GM23338 (cell line): Measurements from ENCODE around the gene MYBL2. TPM values are rescaled to one million over a fixed set of nuclear protein-coding genes. Genes with fewer than 3 reads are reported as not detected.
A peak's percentile ranks its signal among the peaks of the same experiment; 100 is the strongest.

Experiments used
- ATAC-seq: fragments of 200-7000 bp; cut with Tn5 transposase; 3 replicates; pipeline ENCODE4 v1.9.1; 2020
- DNase-seq: peaks from one replicate; pipeline ENCODE4 v3.0.0-alpha.2; 2015; ENCODE audit warnings: low spot score
- H2AFZ ChIP-seq: fragments of 200-600 bp; sonication (generic); 2 replicates; pipeline ENCODE4 v1.8.0; 2016; ENCODE audit warnings: antibody characterized with exemption, mild to moderate bottlenecking, moderate library complexity
- H3F3A ChIP-seq: fragments of 200-600 bp; sonication (generic); replicated peaks from 2 replicates; pipeline ENCODE4 v1.8.0; 2017; ENCODE audit warnings: antibody characterized with exemption, mixed run types, low read depth
- H3K27ac ChIP-seq: fragments of 200-600 bp; sonication (generic); 2 replicates; pipeline ENCODE4 v1.6.1; 2016; ENCODE audit warnings: low read depth
- H3K27me3 ChIP-seq: fragments of 200-600 bp; sonication (generic); 2 replicates; pipeline ENCODE4 v1.8.0; 2016; ENCODE audit warnings: mild to moderate bottlenecking, mixed run types, moderate library complexity; ENCODE audit not compliant: insufficient read depth
- H3K36me3 ChIP-seq: fragments of 200-600 bp; sonication (generic); 2 replicates; pipeline ENCODE4 v1.8.0; 2016; ENCODE audit warnings: mild to moderate bottlenecking; ENCODE audit not compliant: insufficient read depth
- H3K4me1 ChIP-seq: fragments of 200-600 bp; sonication (generic); 2 replicates; pipeline ENCODE4 v1.8.0; 2016; ENCODE audit warnings: mild to moderate bottlenecking, moderate library complexity; ENCODE audit not compliant: insufficient read depth
- H3K4me2 ChIP-seq: fragments of 200-600 bp; sonication (generic); 2 replicates; pipeline ENCODE4 v1.7.1; 2017; ENCODE audit warnings: mixed run types
- H3K4me3 ChIP-seq: fragments of 200-600 bp; sonication (generic); 2 replicates; pipeline ENCODE4 v1.6.1; 2016; ENCODE audit warnings: mixed run types
- H3K79me2 ChIP-seq: fragments of 200-600 bp; sonication (generic); replicated peaks from 2 replicates; pipeline ENCODE4 v1.8.0; 2017; ENCODE audit warnings: mild to moderate bottlenecking; ENCODE audit not compliant: insufficient read depth
- H3K9me2 ChIP-seq: fragments of 200-600 bp; sonication (generic); 2 replicates; pipeline ENCODE4 v1.8.0; 2017; ENCODE audit not compliant: insufficient read depth
- H4K20me1 ChIP-seq: fragments of 200-600 bp; sonication (generic); replicated peaks from 2 replicates; pipeline ENCODE4 v1.8.0; 2017; ENCODE audit warnings: mild to moderate bottlenecking; ENCODE audit not compliant: insufficient read depth
- H3K27ac Mint-ChIP-seq: 2 replicates; pipeline ENCODE4 v1.8.0; 2020; ENCODE audit warnings: inconsistent platforms, mild to moderate bottlenecking, moderate library complexity, mixed read lengths
- H3K27me3 Mint-ChIP-seq: 3 replicates; pipeline ENCODE4 v1.8.0; 2022; ENCODE audit warnings: low read depth, mild to moderate bottlenecking, moderate library complexity, mixed read lengths, inconsistent platforms; ENCODE audit not compliant: insufficient read depth, poor library complexity
- H3K36me3 Mint-ChIP-seq: 3 replicates; pipeline ENCODE4 v1.8.0; 2021; ENCODE audit warnings: low read depth, mild to moderate bottlenecking, inconsistent platforms, moderate library complexity, mixed read lengths
- H3K4me1 Mint-ChIP-seq: 3 replicates; pipeline ENCODE4 v1.8.0; 2020; ENCODE audit warnings: mild to moderate bottlenecking, inconsistent platforms, mixed read lengths
- H3K4me3 Mint-ChIP-seq: 3 replicates; pipeline ENCODE4 v1.8.0; 2021; ENCODE audit warnings: moderate library complexity, mild to moderate bottlenecking, inconsistent platforms, mixed read lengths
- H3K9me3 Mint-ChIP-seq: 3 replicates; pipeline ENCODE4 v1.8.0; 2020; ENCODE audit warnings: moderate library complexity, mild to moderate bottlenecking, inconsistent platforms, mixed read lengths
- CREB1 ChIP-seq: fragments of 250-450 bp; sonication (Bioruptor Pico); IDR thresholded peaks from 2 replicates; pipeline ENCODE4 v1.5.0; 2020; ENCODE audit warnings: low read depth, mild to moderate bottlenecking, moderate library complexity
- CTCF ChIP-seq, 2 experiments: fragments of 200-600 bp in 1 of 2; sonication (generic) in 1 of 2; conservative IDR thresholded peaks; 2 replicates each; pipeline versions ENCODE4 v1.5.1 to v1.6.1; 2016 to 2017; ENCODE audit warnings: antibody characterized with exemption in 2 of 2, low read depth in 2 of 2, mild to moderate bottlenecking in 2 of 2, moderate library complexity in 1 of 2
- EZH2 ChIP-seq: fragments of 200-600 bp; sonication (generic); IDR thresholded peaks from one replicate; pipeline ENCODE4 v1.8.0; 2017; ENCODE audit warnings: antibody characterized with exemption, mild to moderate bottlenecking, low read depth; ENCODE audit not compliant: unreplicated experiment
- EZH2phosphoT487 ChIP-seq: fragments of 200-600 bp; sonication (generic); IDR thresholded peaks from one replicate; pipeline ENCODE4 v1.8.1; 2018; ENCODE audit warnings: antibody characterized with exemption; ENCODE audit not compliant: unreplicated experiment
- NANOG ChIP-seq: IDR thresholded peaks from 2 replicates; pipeline ENCODE4 v1.6.1; 2016; ENCODE audit warnings: antibody characterized with exemption, borderline replicate concordance
- POLR2AphosphoS5 ChIP-seq: IDR thresholded peaks from 2 replicates; pipeline ENCODE4 v1.6.1; 2016; ENCODE audit warnings: antibody characterized with exemption, low read depth
- STAT1 ChIP-seq: IDR thresholded peaks from one replicate; pipeline ENCODE4 v1.6.1; 2016; ENCODE audit warnings: antibody characterized with exemption; ENCODE audit not compliant: unreplicated experiment
- polyA plus RNA-seq: library from polyadenylated mRNA; unstranded; fragments of >200 nt; fragmentation: Nextera tagmentation; extraction: Ambion mirVana; gene quantifications from 2 replicates; pipeline ENCODE4 v1.2.1, GENCODE V29; 2016
- total RNA-seq: library from RNA; depleted of rRNA; stranded (reverse); fragments of >200 nt; shearing (Covaris generic); gene quantifications from 2 replicates; pipeline ENCODE4 v1.2.3, GENCODE V29; 2014
- TF ChIP-seq, protein P1 (sequence below): IDR thresholded peaks from 2 replicates; pipeline ENCODE4 v1.6.1; 2016; ENCODE audit warnings: antibody characterized with exemption

MYBL2 gene
- total and polyA plus RNA-seq, 2 experiments from 2014 or later, result 72.3 to 131 TPM

GRCh38 chr20:43748274-43748673 lies 81.4 kb downstream of the MYBL2 start:
- no peak overlapping the region for H3K27ac ChIP-seq
- H3K9me2 ChIP-seq, result no peaks in the 10 kb centered on the region
- H3K4me3 ChIP-seq, result no peak overlapping the region
- H3K36me3 ChIP-seq, result no peaks in the 10 kb centered on the region
- H3K4me1 ChIP-seq, result peaks cover 8% of the 10 kb centered on the region; the same call in 1 of the 2 replicates
- H2AFZ ChIP-seq, result no peak overlapping the region
- Mint-ChIP-seq H3K27ac (no peak overlapping the region), H3K4me1 (peaks cover 13% of the 10 kb centered on the region), H3K4me3 (no peak overlapping the region), H3K27me3 (peaks cover 9% of the 10 kb centered on the region), H3K9me3 (no peaks in the 10 kb centered on the region; the same call in 2 of the 3 replicates), H3K36me3 (no peaks in the 10 kb centered on the region)
- H3K27me3 ChIP-seq, result no peaks in the 10 kb centered on the region
- H3F3A ChIP-seq, result no peaks in the 10 kb centered on the region
- TF ChIP-seq STAT1 (no peak), NANOG (no peak), CREB1 (no peak), CTCF (conservative IDR thresholded peaks at IDR 0.05; ENCODE audit: low read depth in 2 of 2) (no peak), POLR2AphosphoS5 (no peak), EZH2phosphoT487 (no peak)
- TF ChIP-seq, protein P1, sequence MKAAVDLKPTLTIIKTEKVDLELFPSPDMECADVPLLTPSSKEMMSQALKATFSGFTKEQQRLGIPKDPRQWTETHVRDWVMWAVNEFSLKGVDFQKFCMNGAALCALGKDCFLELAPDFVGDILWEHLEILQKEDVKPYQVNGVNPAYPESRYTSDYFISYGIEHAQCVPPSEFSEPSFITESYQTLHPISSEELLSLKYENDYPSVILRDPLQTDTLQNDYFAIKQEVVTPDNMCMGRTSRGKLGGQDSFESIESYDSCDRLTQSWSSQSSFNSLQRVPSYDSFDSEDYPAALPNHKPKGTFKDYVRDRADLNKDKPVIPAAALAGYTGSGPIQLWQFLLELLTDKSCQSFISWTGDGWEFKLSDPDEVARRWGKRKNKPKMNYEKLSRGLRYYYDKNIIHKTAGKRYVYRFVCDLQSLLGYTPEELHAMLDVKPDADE, result no peak
- H3K4me2 ChIP-seq, result no peak overlapping the region
- no peak for ATAC-seq
- no peaks in the 10 kb centered on the region for H4K20me1 ChIP-seq
- DNase-seq, result no peak
- no peaks in the 10 kb centered on the region for H3K79me2 ChIP-seq

- ATAC-seq (peak; percentile 93), DNase-seq (peak; percentile 85)
- H3K4me1 Mint-ChIP-seq, result peaks cover 11% of the 10 kb centered on the region
- H3K27ac Mint-ChIP-seq, result no peak overlapping the region
- no peak overlapping the region for H3K4me3 ChIP-seq
- no peaks in the 10 kb centered on the region for H3F3A ChIP-seq
- no peaks in the 10 kb centered on the region for H3K9me2 ChIP-seq
- H3K27ac ChIP-seq, result no peak overlapping the region
- no peaks in the 10 kb centered on the region; the same call in 2 of the 3 replicates for H3K36me3 Mint-ChIP-seq
- H3K27me3 Mint-ChIP-seq, result peaks cover 6% of the 10 kb centered on the region
- H3K4me3 Mint-ChIP-seq, result no peak overlapping the region
- no peaks in the 10 kb centered on the region for H3K27me3 ChIP-seq
- no peaks in the 10 kb centered on the region for H4K20me1 ChIP-seq
- H2AFZ ChIP-seq, result peak overlapping the region; percentile 98; the same call in 1 of the 2 replicates
- peaks cover 8% of the 10 kb centered on the region; the same call in 1 of the 2 replicates for H3K4me1 ChIP-seq
- no peaks in the 10 kb centered on the region for H3K36me3 ChIP-seq
- H3K9me3 Mint-ChIP-seq, result no peaks in the 10 kb centered on the region
- 0 out of 2 replicates have a peak overlapping the region, but pooled peaks have one; percentile 51 for H3K4me2 ChIP-seq
- no peaks in the 10 kb centered on the region for H3K79me2 ChIP-seq
- TF ChIP-seq EZH2 (no peak), CTCF (conservative IDR thresholded peaks at IDR 0.05; ENCODE audit: low read depth in 2 of 2) (peak; percentile 85 to 90)
These were observed 82.9 kb downstream of the MYBL2 start for GRCh38 chr20:43749734-43750294.
